Liver (tissue), 10 donors: ENCODE results near the gene LATS2. TPM values are rescaled to one million over a fixed set of nuclear protein-coding genes. Genes with fewer than 3 reads are reported as not detected.

Experiments used
- DNase-seq: peaks from one replicate; pipeline ENCODE4 v3.0.0-alpha.2; 2017; ENCODE audit warnings: low spot score
- H3K27ac ChIP-seq, 2 donors: one replicate each; pipeline ENCODE4 v1.7.0; 2013; ENCODE audit warnings: inconsistent platforms in 2 of 2, low read length in 2 of 2, control low read depth in 1 of 2, low read depth in 1 of 2, mild to moderate bottlenecking in 1 of 2
- H3K27me3 ChIP-seq, 4 donors: one replicate each; pipeline versions ENCODE4 v1.6.1 to v1.7.0; 2013; ENCODE audit warnings: low read length in 3 of 4, inconsistent platforms in 1 of 4, mild to moderate bottlenecking in 1 of 4, moderate library complexity in 1 of 4; ENCODE audit not compliant: control insufficient read depth in 4 of 4, insufficient read depth in 4 of 4
- H3K36me3 ChIP-seq, 4 donors: one replicate each; pipeline versions ENCODE4 v1.6.1 to v1.7.0; 2013; ENCODE audit warnings: low read length in 3 of 4, mild to moderate bottlenecking in 3 of 4, low read depth in 1 of 4, moderate library complexity in 1 of 4; ENCODE audit not compliant: control insufficient read depth in 4 of 4, insufficient read depth in 3 of 4
- H3K4me1 ChIP-seq, 4 donors: one replicate each; pipeline versions ENCODE4 v1.6.1 to v1.7.0; 2013; ENCODE audit warnings: low read length in 3 of 4, mild to moderate bottlenecking in 3 of 4, moderate library complexity in 1 of 4; ENCODE audit not compliant: control insufficient read depth in 4 of 4, insufficient read depth in 4 of 4
- H3K4me3 ChIP-seq, 3 donors: one replicate each; pipeline versions ENCODE4 v1.6.1 to v1.7.0; 2013; ENCODE audit warnings: low read length in 3 of 3, control low read depth in 1 of 3, low read depth in 1 of 3, mild to moderate bottlenecking in 1 of 3
- H3K9ac ChIP-seq, 2 donors: one replicate each; pipeline ENCODE4 v1.7.0; 2013; ENCODE audit warnings: low read length in 2 of 2, mild to moderate bottlenecking in 2 of 2, moderate library complexity in 2 of 2, control low read depth in 1 of 2, low read depth in 1 of 2
- H3K9me3 ChIP-seq, 4 donors: one replicate each; pipeline versions ENCODE4 v1.6.1 to v1.7.0; 2013; ENCODE audit warnings: low read length in 3 of 4; ENCODE audit not compliant: control insufficient read depth in 4 of 4
- CTCF ChIP-seq: fragments of 150-350 bp; IDR thresholded peaks from 2 replicates; pipeline ENCODE4 v1.5.1; 2017; ENCODE audit warnings: improper control_type of control experiment, low read depth, low read length; ENCODE audit not compliant: missing input control
- WGBS: extraction: QIAGEN DNeasy Blood & Tissue Kit; methylation state at CpG from one replicate; pipeline ENCODE4 v1.1.7; 2013; 5-methylcytosine and 5-hydroxymethylcytosine counted together
- polyA plus RNA-seq, 2 donors: library from polyadenylated mRNA; stranded (reverse) in 1 of 2; unstranded in 1 of 2; fragments of 200-250 nt in 1 of 2; fragments of >200 nt in 1 of 2; fragmentation: Nextera tagmentation in 1 of 2; extraction: Ambion mirVana in 1 of 2; gene quantifications; one replicate each; pipeline versions ENCODE4 v1.2.1 to v1.2.3, GENCODE V29; 2013 to 2015
- small RNA-seq: library from RNA; depleted of rRNA; stranded (forward); fragments of <200 nt; gene quantifications from one replicate; pipeline ENCODE3, GENCODE V24; 2014
- total RNA-seq, 2 donors: library from RNA; depleted of rRNA; stranded (reverse); fragments of >200 nt; gene quantifications; one replicate each; pipeline ENCODE4 v1.2.3, GENCODE V29; 2014
- donor health status: healthy.
- donor health status: healthy.
- donor health status: healthy.
- donor health status: healthy.
- donor health status: healthy.

LATS2 gene
- total and polyA plus RNA-seq, 4 donors = 1.6 to 7.0 (median 4.4) TPM

- no peak for TF ChIP-seq CTCF
- Histone ChIP-seq H3K9ac (no peak overlapping the region), H3K36me3 (no peaks in the 10 kb centered on the region), H3K9me3 (no peaks in the 10 kb centered on the region), H3K4me1 (no peaks in the 10 kb centered on the region), H3K27ac (no peak overlapping the region), H3K27me3 (no peaks in the 10 kb centered on the region), H3K4me3 (no peak overlapping the region)
- no peak for DNase-seq
- 88% methylated on average over 4 of the region's 4 CpGs for whole genome bisulfite sequencing
These were observed 138.1 kb downstream of the LATS2 start for GRCh38 chr13:20923272-20923671.

Small RNA genes within 50 kb of the gene (small RNA-seq; reads per million reads assigned to genes)
- gene PPIAP27 (not detected), gene RNU4-9P (not detected)

Other genes with a start within 250 kb of the LATS2 start
- 10 to 100 TPM; 11.8 to 12.5 TPM for gene XPO4, start 158.8 kb downstream of the LATS2 start, total RNA-seq
- 1 to 10 TPM; 2.5 to 3.3 TPM for gene XPO4, start 158.8 kb downstream of the LATS2 start, polyA plus RNA-seq
- gene SAP18, start 78.5 kb upstream of the LATS2 start, total RNA-seq = 10 to 100 TPM; 15.1 to 22.9 TPM
- gene SAP18, start 78.5 kb upstream of the LATS2 start, polyA plus RNA-seq = 100 to 1,000 TPM in 1 of 2 donors, 10 to 100 TPM in 1; 31.1 to 229 TPM
- 1 to 10 TPM in 1 of 2 donors, under 1 TPM in 1; under 0.01 to 4.9 TPM for gene SKA3, start 115.0 kb upstream of the LATS2 start, total RNA-seq
- under 1 TPM; 0.32 to 0.73 TPM for gene SKA3, start 115.0 kb upstream of the LATS2 start, polyA plus RNA-seq
- gene MRPL57, start 115.1 kb upstream of the LATS2 start, total RNA-seq = 10 to 100 TPM; 14.6 to 27.2 TPM
- 10 to 100 TPM; 15.9 to 49.4 TPM for gene MRPL57, start 115.1 kb upstream of the LATS2 start, polyA plus RNA-seq